ENCODE measurements around the gene TACC2.
"Not testable (repeated sequence)": the region's sequence is repeated elsewhere in the genome, so short reads cannot be mapped to it uniquely, and the experiment has no call there.

TACC2 gene

DNA sequence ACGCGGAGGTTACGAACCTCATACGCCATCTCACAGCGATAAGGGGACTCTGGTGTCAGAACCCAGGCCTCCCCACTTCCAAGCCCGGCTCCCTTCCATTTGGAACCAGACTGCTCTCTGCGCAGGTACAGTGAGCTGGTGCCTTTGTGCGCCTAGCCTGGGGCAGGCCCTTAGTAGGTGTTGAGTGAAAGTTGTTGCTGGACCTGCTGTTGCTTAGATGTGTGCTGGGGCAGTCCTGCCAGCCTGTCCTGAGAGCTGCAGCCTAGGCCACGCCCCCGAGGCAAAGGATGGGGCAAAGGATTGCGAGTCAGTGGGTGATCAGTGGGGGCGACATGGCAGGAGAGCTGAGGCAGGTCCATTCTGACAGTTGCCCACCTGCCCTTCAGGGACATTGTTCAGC lies 209.7 kb downstream of the TACC2 start:
- no peak for DNase-seq

DNA sequence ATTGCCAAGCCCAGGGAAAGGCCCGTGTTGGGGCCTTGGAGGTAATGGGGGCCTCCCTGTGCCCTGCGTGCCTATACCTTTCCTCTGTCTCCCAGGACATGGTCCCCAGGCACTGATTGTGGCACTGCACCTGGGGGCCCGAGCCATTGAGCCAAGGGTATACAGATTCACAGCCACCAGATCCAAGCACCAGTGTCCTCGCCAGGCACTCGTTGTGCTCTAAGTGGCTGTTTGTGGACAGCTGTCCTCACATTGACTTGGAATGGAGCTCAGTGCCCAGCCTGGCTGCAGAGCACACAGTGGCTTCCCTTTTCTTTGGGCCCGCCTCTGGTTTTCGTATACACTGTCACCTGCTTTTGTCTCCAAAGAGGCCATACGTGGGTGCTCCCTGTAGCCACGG lies 210.1 kb downstream of the TACC2 start:
- peak; percentile 76 for DNase-seq

DNA sequence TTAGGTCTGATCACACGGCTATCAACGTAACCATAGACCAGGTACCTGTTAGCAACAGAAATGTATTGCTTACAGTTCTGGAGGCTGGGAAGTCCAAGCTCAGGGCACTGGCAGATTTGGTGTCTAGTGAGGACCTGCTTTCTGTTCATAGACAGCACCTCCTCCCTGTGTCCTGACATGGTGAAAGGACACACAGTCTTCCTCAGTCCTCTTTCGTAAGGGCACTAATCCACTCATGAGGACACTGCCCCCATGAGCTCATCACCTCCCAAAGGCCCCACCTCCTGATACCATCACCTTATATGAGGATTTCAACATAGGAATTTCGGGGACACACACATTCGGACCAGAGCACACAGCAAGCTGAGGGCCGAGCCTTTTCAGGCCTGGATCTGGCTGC lies 210.7 kb downstream of the TACC2 start:
- DNase-seq: no peak

DNA sequence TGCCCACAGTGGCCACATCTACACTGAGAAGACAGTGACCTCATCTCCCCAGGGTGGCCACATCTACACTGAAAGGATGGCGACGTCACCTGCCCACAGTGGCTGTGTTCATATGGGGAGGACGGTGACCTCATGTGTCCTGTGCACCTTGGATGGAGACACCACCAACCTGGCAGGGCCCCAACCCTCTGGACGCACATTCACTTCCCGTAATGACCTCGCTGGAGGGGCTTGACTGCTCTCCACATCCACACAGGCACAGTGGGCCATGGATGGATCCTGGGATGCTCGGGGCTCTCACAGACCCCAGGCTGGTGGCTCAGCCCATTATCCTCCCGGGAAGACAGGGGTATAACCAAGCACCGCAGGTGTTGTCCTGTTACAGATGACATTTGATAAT lies 212.4 kb downstream of the TACC2 start:
- no peak for DNase-seq

GRCh38 chr10:122203180-122203579 lies 214.2 kb downstream of the TACC2 start:
- not testable (repeated sequence) for DNase-seq

- DNase-seq: no peak
These were observed 215.9 kb downstream of the TACC2 start for GRCh38 chr10:122204691-122205489.

DNA sequence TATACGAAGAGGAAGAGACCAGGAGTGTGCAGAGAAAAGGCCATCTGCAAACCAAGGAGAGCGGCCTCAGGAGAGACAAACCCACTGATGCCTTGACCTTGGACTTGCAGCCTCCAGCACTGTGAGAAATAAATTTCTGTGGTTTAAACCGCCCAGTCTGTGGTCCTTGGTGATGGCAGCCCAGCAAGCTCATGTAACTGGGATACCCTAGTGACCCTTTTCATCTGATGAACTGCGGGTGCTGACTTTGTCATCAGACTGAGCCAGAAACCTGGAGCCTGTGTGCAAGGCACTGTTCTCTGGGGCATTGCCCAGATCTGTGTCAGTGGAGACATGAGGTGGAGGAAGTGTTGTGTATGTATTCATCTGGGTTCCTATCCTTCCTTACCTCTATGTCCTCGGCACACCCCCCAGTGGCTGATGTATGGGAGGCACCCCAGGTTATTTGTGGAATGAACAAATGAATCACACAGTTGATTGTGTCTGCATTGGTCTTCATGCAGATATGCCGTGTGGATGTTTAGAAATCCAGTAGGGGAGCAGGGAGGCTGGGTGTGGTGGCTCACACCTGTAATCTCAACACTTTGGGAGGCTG lies 217.6 kb downstream of the TACC2 start:
- DNase-seq: no peak

DNA sequence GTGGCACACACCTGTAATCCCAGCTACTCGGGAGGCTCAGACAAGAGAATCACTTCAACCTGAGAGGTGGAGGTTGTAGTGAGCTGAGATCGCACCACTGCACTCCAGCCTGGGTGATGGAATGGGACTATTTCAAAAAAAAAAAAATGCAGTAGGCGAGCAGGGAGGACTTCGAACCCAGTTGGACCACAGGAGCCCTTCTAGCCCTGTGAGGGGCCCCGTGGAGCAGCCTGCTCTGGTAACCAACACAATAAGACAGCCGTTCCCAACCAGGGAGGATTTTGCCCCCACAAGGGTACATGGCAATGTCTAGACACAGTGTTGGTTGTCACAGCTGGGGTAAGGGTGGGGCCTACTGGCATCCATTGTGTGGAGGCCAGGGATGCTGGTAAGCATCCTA lies 218.2 kb downstream of the TACC2 start:
- no peak for DNase-seq

- DNase-seq: peak; percentile 73
These were observed 218.6 kb downstream of the TACC2 start for GRCh38 chr10:122207596-122207995.

DNA sequence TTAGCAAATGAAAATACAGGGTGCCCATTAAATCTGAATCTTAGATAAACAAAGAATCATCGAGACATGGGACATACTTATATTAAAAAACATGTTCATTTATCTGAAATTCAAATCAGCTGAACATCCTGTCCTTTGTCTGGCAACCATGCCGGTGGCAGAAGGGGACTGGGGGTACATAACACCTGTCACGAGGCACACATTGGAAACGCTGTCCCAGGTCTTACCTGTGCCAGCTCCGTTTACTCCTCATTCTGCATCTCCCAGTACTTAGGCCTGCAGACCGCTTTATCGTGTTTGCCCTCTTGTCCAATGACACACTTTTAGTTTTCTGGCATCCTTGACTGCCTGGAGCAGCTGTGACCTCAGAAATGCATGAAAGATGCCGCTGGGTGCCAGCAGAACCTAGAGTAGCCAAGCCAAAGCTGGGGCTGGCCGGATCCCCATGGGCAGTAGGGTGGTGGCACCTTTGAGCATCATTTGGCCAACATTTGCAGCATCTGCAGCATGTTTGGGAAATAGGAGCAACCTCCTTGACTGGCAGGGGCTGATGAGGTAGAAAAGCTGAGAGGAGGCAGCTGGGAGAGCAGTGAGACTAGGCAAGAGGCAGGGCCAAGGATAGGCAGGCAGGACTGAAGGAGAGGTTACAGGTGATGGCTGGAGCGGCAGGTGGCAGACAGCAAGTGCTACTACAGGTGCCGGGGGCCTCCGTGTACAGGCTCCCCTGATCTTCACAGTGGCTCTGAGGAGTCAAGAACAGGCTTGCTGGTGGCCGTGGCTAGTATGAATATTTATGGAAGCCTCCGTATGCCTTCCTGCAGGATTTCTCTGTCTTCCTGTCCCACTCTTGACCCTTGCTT lies 219.8 kb downstream of the TACC2 start:
- DNase-seq: peak; percentile 79

DNA sequence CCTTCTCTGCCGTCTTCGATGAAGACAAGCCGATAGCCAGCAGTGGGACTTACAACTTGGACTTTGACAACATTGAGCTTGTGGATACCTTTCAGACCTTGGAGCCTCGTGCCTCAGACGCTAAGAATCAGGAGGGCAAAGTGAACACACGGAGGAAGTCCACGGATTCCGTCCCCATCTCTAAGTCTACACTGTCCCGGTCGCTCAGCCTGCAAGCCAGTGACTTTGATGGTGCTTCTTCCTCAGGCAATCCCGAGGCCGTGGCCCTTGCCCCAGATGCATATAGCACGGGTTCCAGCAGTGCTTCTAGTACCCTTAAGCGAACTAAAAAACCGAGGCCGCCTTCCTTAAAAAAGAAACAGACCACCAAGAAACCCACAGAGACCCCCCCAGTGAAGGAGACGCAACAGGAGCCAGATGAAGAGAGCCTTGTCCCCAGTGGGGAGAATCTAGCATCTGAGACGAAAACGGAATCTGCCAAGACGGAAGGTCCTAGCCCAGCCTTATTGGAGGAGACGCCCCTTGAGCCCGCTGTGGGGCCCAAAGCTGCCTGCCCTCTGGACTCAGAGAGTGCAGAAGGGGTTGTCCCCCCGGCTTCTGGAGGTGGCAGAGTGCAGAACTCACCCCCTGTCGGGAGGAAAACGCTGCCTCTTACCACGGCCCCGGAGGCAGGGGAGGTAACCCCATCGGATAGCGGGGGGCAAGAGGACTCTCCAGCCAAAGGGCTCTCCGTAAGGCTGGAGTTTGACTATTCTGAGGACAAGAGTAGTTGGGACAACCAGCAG lies 221.7 kb downstream of the TACC2 start:
- no peak for DNase-seq

DNA sequence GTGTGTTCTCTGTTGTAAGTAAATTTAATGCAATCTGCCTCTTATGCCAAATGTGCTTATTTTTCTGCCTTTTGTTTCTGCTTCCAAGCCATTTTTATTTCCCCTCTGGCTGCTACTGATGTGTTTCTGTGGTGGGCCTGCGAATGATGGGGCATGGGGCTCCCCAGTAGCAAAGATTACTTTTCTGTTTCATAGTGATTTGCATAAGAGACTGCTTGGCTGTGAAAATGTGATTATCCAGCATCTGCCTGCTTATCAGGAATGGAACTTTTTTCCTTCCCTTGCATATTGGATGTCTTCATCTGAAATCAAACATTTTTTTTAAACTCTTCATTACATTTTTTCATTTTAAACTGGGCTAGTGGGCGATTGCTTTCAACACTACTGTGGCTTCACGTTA lies 224.4 kb downstream of the TACC2 start:
- no peak for DNase-seq

- DNase-seq: no peak
These were observed 224.8 kb downstream of the TACC2 start for GRCh38 chr10:122213766-122214165.

DNA sequence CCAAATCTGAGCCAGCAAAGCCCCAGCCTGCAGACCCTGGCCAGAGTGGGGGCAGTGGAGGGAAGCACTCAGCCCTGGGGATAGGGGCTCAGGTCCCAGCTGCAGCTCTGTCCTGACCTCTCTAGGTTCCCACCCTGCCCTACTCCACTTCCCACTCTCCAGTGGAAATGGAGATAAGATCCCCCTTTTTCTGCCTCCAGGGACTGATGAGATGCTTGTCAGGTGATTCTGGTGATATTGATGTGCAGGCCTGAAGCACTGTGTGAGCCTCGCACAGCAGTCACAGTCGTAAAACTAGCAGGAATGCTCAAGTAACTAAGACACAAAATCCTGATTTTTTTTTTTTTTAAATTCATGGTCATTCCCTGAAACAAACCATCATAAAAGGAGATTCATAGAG lies 227.1 kb downstream of the TACC2 start:
- DNase-seq: no peak

- DNase-seq: no peak
These were observed 230.4 kb downstream of the TACC2 start for GRCh38 chr10:122219340-122219739.

DNA sequence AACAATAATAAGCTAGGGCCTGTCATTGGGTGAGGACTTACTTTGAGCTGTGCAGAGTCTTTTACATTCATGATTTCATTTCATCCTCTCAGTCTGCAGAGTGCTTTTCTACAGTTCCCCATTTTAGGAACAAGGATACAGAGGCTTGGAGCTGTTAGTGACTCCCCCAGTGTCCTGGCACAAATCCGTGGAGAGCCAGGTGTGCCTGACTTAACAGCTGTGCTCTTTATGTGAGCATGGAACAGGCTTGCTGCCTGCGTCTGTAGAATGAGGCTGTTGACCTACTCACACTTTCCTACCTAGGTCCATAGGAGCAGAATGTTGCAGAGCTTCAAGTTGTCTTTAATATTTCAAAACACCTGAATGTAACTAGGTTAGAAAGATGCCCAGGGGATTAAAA lies 231.8 kb downstream of the TACC2 start:
- DNase-seq: no peak

DNA sequence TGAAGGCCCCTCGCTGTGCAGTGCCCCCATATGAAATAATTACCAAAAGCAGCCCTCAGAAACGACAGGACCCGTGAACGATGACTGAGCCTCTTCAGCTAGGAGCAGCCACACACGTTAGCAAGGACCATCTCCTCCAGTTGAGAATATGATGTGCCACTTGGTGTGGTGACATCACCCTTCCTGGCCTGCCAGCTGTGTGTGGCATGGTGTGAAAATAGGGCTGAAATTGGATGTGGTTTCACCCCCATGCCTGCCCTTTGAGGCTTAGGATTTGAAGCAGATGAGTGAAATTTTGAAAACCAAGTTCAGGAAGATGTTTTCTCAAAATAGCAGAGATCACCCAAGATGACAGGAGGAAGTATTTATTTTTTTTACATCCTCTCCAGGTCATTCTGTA lies 233.0 kb downstream of the TACC2 start:
- no peak for DNase-seq

GRCh38 chr10:122222638-122223037 lies 233.7 kb downstream of the TACC2 start:
- DNase-seq: no peak

DNA sequence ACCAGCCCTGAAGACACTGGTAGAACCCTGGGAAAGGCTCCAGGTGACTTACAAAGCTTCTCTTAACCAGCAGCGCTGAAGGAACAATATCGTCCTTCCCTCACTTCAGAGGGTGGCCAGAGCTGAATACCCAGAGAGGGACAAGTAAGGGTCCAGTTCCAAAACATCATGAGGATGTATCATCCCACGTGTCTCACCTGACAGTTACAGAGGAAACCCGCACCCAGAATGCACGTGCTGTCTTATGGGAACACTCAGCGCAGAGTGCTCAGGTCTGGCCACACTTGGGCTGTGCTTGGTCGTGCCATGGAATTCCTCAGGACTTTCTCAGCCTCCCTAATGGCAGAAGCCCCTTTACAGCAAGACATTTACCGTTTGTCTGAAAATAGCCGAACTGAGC lies 235.2 kb downstream of the TACC2 start:
- no peak for DNase-seq

- no peak for DNase-seq
These were observed 236.4 kb downstream of the TACC2 start for GRCh38 chr10:122225330-122225729.

- no peak for DNase-seq
These were observed 238.8 kb downstream of the TACC2 start for GRCh38 chr10:122227754-122228153.

- DNase-seq: no peak
These were observed 240.7 kb downstream of the TACC2 start for GRCh38 chr10:122229666-122230065.

- no peak for DNase-seq
These were observed 241.3 kb downstream of the TACC2 start for GRCh38 chr10:122230222-122230621.

All from NCI-H510A treated with DMSO at 0.1 percent for 48 hours (cell line).